SK-N-SH treated with all-trans-retinoic acid at 6 μM for 48 hours (cell line): ENCODE data around the gene PHYHIPL.

Experiments
- ARNTL ChIP-seq: fragments of 450-650 bp; formaldehyde crosslinking; IDR thresholded peaks from 2 replicates; pipeline ENCODE4 v1.5.0; 2020; ENCODE audit warnings: low read depth, mild to moderate bottlenecking, moderate library complexity, borderline replicate concordance
- ESRRG ChIP-seq: fragments of 250-450 bp; sonication (Bioruptor Pico); IDR thresholded peaks from 2 replicates; pipeline ENCODE4 v1.6.1; 2021; ENCODE audit warnings: mild to moderate bottlenecking
- TSHZ2 ChIP-seq: fragments of 250-450 bp; sonication (Bioruptor Pico); IDR thresholded peaks from 2 replicates; pipeline ENCODE4 v1.5.0; 2020; ENCODE audit warnings: mild to moderate bottlenecking, moderate library complexity
- ZFP30 ChIP-seq: fragments of 450-650 bp; formaldehyde crosslinking; IDR thresholded peaks from 2 replicates; pipeline ENCODE4 v1.5.0; 2022; ENCODE audit warnings: mild to moderate bottlenecking, moderate library complexity

GRCh38 chr10:59180689-59181270, 4.3 kb downstream of the PHYHIPL start:
- no peak for TF ChIP-seq ZFP30 (CRISPR knock-in tag)
- TF ChIP-seq ARNTL (CRISPR knock-in tag) = no peak
- TF ChIP-seq ESRRG (CRISPR knock-in tag) = no peak
- TF ChIP-seq TSHZ2 (CRISPR knock-in tag) = no peak
